Measurements from ENCODE around the gene MEIOSIN.

GRCh38 chr19:45781214-45782161 lies 48.2 kb downstream of the MEIOSIN start:
- no peak for TF ChIP-seq ZBTB7A (IDR thresholded peaks at IDR 0.05; ENCODE audit: low read depth)
- TF ChIP-seq EGR1 (IDR thresholded peaks at IDR 0.05) = no peak
- no peak for TF ChIP-seq MAX (IDR thresholded peaks at IDR 0.05)
- TF ChIP-seq TAF1 (IDR thresholded peaks at IDR 0.05; ENCODE audit: low read depth) = no peak
